ENCODE data around the gene FAM120A. TPM values are rescaled to one million over a fixed set of nuclear protein-coding genes. Genes with fewer than 3 reads are reported as not detected.

The FAM120A gene
- total and polyA plus RNA-seq, 2 of the 13 experiments (the other 11 are each of a cell fraction or from before 2014, with no cell fraction given): 41.3 to 44.4 TPM

- WGBS (ENCODE audit: low lambda C conversion rate): 97% methylated on average over 8 of the region's 8 CpGs
- DNase-seq (ENCODE audit: low spot score): no peak
- no peaks in the 10 kb centered on the region for H4K20me1 ChIP-seq (ENCODE audit: insufficient read depth, low read length)
- H3K4me1 ChIP-seq (ENCODE audit: insufficient read depth, low read length): no peaks in the 10 kb centered on the region
- intact Hi-C loops (cut with micrococcal nuclease; ENCODE audit: unreplicated experiment) (no loop called here), in situ Hi-C loops (cut with HindIII; ENCODE audit: extremely low pct_ligation_motif_present, low pct_unique_long_range_greater_than_20kb) (no loop called here)
- no peak overlapping the region for H3K27ac ChIP-seq (ENCODE audit: extremely low read length, insufficient read depth, low read length)
- FAIRE-seq: no peak
- ChIA-PET CTCF (ENCODE audit: low intra/inter-chr PET ratio, low total read pairs) (no interaction called here), POLR2A (no interaction called here)
- ATAC-seq: no peak
- H3K27me3 ChIP-seq (ENCODE audit: control insufficient read depth in 1 of 2, insufficient read depth in 2 of 2, low read length in 2 of 2): no peaks in the 10 kb centered on the region
- no peaks in the 10 kb centered on the region for H3K79me2 ChIP-seq (ENCODE audit: insufficient read depth, low read length)
- no TSS peak for BruUV-seq (replicated peaks)
- H3K9ac ChIP-seq (ENCODE audit: insufficient read depth, low read depth, low read length): no peak overlapping the region
- no peak overlapping the region for H3K4me2 ChIP-seq (ENCODE audit: low read depth, low read length)
- no peak overlapping the region for H3K4me3 ChIP-seq (replicated peaks in 1 of 3; ENCODE audit: insufficient read depth in 1 of 3, low read depth in 2 of 3, low read length in 3 of 3)
- H3K9me3 ChIP-seq (ENCODE audit: low read length): no peaks in the 10 kb centered on the region
- no peak overlapping the region for H2AFZ ChIP-seq (ENCODE audit: low read length)
- H3K36me3 ChIP-seq (replicated peaks in 1 of 2; ENCODE audit: control insufficient read depth in 1 of 2, insufficient read depth in 2 of 2, low read length in 2 of 2): peaks cover 18 to 67% of the 10 kb centered on the region in 2 experiments
- TF ChIP-seq TBX3 (IDR thresholded peaks at IDR 0.05; ENCODE audit: borderline replicate concordance) (no peak), HOXA5 (CRISPR knock-in tag; IDR thresholded peaks at IDR 0.05) (no peak), ZNF484 (CRISPR knock-in tag; IDR thresholded peaks at IDR 0.05; ENCODE audit: borderline replicate concordance, low read depth) (no peak), RORA (CRISPR knock-in tag; IDR thresholded peaks at IDR 0.05) (no peak), KAT8 (CRISPR knock-in tag; IDR thresholded peaks at IDR 0.05) (no peak), PAX8 (CRISPR knock-in tag; IDR thresholded peaks at IDR 0.05; ENCODE audit: borderline replicate concordance) (no peak), SAFB2 (CRISPR knock-in tag; IDR thresholded peaks at IDR 0.05; ENCODE audit: borderline replicate concordance, low read depth) (no peak)
- TF ChIP-seq, protein P1, sequence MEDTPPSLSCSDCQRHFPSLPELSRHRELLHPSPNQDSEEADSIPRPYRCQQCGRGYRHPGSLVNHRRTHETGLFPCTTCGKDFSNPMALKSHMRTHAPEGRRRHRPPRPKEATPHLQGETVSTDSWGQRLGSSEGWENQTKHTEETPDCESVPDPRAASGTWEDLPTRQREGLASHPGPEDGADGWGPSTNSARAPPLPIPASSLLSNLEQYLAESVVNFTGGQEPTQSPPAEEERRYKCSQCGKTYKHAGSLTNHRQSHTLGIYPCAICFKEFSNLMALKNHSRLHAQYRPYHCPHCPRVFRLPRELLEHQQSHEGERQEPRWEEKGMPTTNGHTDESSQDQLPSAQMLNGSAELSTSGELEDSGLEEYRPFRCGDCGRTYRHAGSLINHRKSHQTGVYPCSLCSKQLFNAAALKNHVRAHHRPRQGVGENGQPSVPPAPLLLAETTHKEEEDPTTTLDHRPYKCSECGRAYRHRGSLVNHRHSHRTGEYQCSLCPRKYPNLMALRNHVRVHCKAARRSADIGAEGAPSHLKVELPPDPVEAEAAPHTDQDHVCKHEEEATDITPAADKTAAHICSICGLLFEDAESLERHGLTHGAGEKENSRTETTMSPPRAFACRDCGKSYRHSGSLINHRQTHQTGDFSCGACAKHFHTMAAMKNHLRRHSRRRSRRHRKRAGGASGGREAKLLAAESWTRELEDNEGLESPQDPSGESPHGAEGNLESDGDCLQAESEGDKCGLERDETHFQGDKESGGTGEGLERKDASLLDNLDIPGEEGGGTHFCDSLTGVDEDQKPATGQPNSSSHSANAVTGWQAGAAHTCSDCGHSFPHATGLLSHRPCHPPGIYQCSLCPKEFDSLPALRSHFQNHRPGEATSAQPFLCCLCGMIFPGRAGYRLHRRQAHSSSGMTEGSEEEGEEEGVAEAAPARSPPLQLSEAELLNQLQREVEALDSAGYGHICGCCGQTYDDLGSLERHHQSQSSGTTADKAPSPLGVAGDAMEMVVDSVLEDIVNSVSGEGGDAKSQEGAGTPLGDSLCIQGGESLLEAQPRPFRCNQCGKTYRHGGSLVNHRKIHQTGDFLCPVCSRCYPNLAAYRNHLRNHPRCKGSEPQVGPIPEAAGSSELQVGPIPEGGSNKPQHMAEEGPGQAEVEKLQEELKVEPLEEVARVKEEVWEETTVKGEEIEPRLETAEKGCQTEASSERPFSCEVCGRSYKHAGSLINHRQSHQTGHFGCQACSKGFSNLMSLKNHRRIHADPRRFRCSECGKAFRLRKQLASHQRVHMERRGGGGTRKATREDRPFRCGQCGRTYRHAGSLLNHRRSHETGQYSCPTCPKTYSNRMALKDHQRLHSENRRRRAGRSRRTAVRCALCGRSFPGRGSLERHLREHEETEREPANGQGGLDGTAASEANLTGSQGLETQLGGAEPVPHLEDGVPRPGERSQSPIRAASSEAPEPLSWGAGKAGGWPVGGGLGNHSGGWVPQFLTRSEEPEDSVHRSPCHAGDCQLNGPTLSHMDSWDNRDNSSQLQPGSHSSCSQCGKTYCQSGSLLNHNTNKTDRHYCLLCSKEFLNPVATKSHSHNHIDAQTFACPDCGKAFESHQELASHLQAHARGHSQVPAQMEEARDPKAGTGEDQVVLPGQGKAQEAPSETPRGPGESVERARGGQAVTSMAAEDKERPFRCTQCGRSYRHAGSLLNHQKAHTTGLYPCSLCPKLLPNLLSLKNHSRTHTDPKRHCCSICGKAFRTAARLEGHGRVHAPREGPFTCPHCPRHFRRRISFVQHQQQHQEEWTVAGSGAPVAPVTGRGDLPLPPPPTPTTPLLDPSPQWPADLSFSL (CRISPR knock-in tag; IDR thresholded peaks at IDR 0.05): no peak
- TF ChIP-seq, protein P2, sequence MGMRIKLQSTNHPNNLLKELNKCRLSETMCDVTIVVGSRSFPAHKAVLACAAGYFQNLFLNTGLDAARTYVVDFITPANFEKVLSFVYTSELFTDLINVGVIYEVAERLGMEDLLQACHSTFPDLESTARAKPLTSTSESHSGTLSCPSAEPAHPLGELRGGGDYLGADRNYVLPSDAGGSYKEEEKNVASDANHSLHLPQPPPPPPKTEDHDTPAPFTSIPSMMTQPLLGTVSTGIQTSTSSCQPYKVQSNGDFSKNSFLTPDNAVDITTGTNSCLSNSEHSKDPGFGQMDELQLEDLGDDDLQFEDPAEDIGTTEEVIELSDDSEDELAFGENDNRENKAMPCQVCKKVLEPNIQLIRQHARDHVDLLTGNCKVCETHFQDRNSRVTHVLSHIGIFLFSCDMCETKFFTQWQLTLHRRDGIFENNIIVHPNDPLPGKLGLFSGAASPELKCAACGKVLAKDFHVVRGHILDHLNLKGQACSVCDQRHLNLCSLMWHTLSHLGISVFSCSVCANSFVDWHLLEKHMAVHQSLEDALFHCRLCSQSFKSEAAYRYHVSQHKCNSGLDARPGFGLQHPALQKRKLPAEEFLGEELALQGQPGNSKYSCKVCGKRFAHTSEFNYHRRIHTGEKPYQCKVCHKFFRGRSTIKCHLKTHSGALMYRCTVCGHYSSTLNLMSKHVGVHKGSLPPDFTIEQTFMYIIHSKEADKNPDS (CRISPR knock-in tag; IDR thresholded peaks at IDR 0.05): no peak
- TF ChIP-seq, protein P3, sequence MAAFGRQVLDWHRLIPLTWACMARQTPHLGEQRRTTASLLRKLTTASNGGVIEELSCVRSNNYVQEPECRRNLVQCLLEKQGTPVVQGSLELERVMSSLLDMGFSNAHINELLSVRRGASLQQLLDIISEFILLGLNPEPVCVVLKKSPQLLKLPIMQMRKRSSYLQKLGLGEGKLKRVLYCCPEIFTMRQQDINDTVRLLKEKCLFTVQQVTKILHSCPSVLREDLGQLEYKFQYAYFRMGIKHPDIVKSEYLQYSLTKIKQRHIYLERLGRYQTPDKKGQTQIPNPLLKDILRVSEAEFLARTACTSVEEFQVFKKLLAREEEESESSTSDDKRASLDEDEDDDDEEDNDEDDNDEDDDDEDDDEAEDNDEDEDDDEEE (CRISPR knock-in tag; IDR thresholded peaks at IDR 0.05): no peak
Measured at GRCh38 chr9:93541581-93542349, 90.3 kb downstream of the FAM120A start.

Data from HepG2 (cell line).